ENCODE results near the gene NELFA. TPM values are rescaled to one million over a fixed set of nuclear protein-coding genes. Genes with fewer than 3 reads are reported as not detected.

NELFA gene
- total RNA-seq, 1 experiment from 2014 or later = 38.1 TPM

DNA sequence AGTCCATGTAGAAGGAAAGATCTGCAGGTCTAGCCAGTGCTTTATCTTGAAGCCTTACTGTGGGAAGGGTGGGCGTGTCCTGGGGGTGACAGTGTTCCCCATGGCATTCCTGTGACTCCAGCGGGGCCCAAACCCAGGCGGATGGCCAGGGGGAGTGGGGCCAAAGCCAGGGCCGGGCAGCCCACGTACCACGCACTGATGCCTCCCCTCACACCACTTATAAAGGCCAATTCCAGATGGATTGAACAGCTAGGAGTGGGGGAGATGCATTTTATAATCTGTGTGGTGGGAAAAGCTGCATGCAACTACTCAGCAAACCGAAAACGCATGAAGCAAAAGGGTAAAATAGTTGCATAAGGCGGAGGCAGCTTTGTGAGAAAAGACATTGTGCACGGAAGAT lies 36.4 kb downstream of the NELFA start:
- no peak for DNase-seq (ENCODE audit: low spot score)
- in situ Hi-C loops (cut with HindIII; ENCODE audit: low sequenced_read_pairs) = no loop called here

DNA sequence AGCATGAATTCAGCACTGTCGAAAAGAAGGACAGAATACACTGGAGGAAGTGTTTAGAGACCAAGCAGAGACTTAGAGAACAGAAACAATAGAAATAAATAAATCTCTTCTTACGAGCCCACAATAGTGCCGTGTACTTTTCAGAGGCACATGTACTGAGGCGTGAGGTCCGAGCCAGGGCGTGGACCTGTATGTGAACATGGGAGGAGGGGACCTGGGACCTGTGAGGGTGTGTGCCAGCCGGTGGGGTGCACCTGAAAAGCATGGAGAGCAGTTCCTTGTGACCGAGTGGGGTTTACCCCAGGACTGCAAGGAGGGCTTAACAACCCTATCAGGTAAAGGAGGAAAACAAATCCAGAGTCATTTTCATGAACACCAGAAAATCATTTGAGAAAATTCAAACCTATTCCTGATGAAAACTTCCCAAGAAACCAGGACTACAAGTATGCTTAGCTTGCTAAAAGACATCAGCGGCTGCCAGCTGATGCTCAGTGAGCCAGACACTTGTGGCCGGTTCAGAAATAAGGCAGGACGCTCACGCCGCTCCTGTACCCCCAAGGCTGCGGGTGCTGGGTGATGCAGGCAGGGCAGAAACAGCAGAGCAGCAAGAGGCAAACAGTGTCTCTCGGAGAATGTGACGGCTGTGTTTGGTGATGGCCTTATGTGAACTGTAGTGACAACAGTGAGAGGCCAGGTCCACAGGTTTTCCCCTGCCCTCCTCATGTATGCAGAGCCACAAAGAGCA lies 37.1 kb downstream of the NELFA start:
- no peak for DNase-seq (ENCODE audit: low spot score)
- in situ Hi-C loops (cut with HindIII; ENCODE audit: low sequenced_read_pairs) = no loop called here

GRCh38 chr4:1970926-1971325 lies 37.8 kb downstream of the NELFA start:
- in situ Hi-C loops (cut with HindIII; ENCODE audit: low sequenced_read_pairs) = no loop called here
- DNase-seq (ENCODE audit: low spot score) = no peak

DNA sequence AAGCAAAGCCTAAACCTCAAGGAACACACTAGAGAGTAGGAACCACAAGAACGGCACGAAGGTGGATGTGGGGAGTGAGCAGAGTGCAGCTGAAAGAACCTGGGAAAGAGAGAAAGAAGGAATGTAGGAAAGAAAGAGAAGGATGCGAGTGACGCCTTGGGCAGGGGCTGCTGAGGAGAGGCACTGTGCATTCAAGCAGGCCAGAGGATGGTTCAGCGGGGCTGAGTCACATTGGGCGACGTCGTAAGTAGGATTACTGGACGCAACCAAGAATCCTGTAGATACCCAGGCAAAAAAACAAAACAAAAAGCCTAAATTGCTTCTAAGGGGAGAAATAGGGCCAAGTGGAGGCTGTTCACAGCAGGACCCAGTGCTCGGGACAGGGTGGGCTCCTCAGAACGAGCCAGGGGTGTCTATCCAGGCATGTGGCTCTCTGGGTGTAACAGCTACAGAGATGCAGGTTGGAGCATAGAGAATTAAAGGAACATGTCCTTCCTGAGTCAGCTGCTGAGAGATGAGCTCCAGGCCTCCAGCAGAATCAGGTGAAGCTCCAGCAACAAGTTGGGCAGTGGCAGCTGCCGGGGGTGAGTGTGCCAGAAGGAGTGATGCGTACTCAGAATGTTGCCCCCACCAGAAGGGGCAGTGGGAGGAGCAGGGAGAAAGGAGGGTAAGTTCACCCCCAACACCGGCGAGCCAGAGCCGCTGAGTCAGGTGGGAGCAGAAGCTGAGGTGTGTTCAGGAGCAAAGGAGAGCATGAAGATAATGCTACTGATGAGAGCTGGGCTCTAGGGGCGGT lies 38.6 kb downstream of the NELFA start:
- in situ Hi-C loops (cut with HindIII; ENCODE audit: low sequenced_read_pairs) = no loop called here
- DNase-seq (ENCODE audit: low spot score) = no peak

GRCh38 chr4:1968686-1969295 lies 40.0 kb downstream of the NELFA start:
- DNase-seq (ENCODE audit: low spot score) = no peak
- in situ Hi-C loops (cut with HindIII; ENCODE audit: low sequenced_read_pairs) = no loop called here

DNA sequence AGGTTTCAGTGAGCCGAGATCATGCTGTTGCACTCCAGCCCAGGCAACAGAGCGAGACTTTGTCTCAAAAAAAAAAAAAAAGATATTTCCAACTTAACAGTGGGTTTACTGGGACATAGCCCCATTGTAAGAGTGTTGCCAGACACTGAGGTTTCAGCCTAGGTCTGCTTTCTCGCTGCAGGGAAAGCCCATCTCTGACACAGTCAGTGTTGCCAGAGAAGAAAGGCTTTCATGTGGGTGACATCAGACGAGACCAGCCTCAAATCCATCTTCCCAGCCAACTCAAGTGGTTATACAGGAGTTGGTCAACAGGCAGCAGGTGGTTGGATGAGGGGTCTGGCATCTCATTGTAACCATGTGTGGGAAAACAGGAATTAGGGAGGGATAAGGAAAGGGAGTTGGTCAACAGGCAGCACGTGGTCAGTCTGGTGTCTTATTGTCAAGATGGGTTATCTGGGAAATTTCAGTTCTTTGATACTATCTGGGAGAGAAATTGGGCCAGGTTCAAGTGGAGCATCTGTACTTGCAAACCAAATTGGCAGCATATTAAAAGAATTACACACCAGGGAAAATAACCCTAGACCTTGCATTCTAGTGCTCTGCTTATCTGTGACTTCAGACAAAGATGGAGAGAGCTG lies 41.1 kb downstream of the NELFA start:
- peak; percentile 79 for DNase-seq (ENCODE audit: low spot score)
- in situ Hi-C loops (cut with HindIII; ENCODE audit: low sequenced_read_pairs) = no loop called here

- no peak for DNase-seq (ENCODE audit: low spot score)
- in situ Hi-C loops (cut with HindIII; ENCODE audit: low sequenced_read_pairs) = no loop called here
Observed at GRCh38 chr4:1964971-1965370, 43.8 kb downstream of the NELFA start.

GRCh38 chr4:1964443-1964842 lies 44.3 kb downstream of the NELFA start:
- in situ Hi-C loops (cut with HindIII; ENCODE audit: low sequenced_read_pairs) = no loop called here
- DNase-seq (ENCODE audit: low spot score) = no peak

GRCh38 chr4:1962980-1963379 lies 45.8 kb downstream of the NELFA start:
- no peak for DNase-seq (ENCODE audit: low spot score)
- in situ Hi-C loops (cut with HindIII; ENCODE audit: low sequenced_read_pairs) = no loop called here

DNA sequence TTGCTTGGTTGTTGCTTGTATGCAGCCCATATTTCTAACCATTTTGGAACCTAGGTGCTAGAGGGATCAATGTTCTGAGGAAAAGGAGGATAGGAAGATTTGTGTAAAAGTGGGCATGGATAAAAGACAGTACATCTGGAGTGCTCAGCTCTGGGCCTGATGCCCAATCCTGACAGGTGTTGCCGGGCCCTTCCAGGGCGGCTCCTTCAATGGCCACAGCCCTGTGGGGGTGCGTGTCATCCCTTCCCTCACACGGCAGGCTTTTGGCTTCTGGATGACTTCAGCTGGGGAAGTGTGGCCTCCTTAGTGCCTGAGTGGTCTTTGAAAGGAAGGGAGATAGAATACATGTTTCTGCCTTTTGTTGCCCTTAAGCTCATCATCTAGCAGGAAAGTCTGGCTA lies 47.2 kb downstream of the NELFA start:
- no peak for DNase-seq (ENCODE audit: low spot score)
- in situ Hi-C loops (cut with HindIII; ENCODE audit: low sequenced_read_pairs) = no loop called here

GRCh38 chr4:1961038-1961437 lies 47.7 kb downstream of the NELFA start:
- in situ Hi-C loops (cut with HindIII; ENCODE audit: low sequenced_read_pairs) = no loop called here
- no peak for DNase-seq (ENCODE audit: low spot score)

GRCh38 chr4:1960170-1960825 lies 48.5 kb downstream of the NELFA start:
- peak; percentile 68 for DNase-seq (ENCODE audit: low spot score)
- in situ Hi-C loops (cut with HindIII; ENCODE audit: low sequenced_read_pairs) = no loop called here

GRCh38 chr4:1959104-1959384 lies 49.7 kb downstream of the NELFA start:
- in situ Hi-C loops (cut with HindIII; ENCODE audit: low sequenced_read_pairs) = no loop called here
- DNase-seq (ENCODE audit: low spot score) = peak; percentile 41

- DNase-seq (ENCODE audit: low spot score) = peak; percentile 68
- in situ Hi-C loops (cut with HindIII; ENCODE audit: low sequenced_read_pairs) = no loop called here
Observed at GRCh38 chr4:1958276-1959103, 50.3 kb downstream of the NELFA start.

DNA sequence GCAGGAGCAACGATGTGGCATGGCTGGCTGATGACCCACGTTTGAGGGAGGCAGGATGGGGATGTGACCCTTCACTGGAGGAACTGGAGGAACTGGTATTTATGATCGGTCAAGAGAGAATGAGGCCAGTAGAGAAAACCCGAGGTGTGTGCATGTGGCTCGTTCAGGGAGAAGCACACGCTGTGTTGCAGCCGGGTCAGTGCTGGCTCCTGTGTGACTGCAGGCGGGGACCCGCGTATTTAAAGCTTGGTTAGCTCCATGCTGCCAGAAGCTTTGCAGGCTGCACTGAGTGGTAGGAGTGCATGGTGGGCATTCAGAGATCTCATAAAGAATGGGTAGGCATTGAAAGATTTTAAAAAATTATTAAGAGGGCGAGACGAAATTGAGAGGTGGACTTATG lies 52.1 kb downstream of the NELFA start:
- in situ Hi-C loops (cut with HindIII; ENCODE audit: low sequenced_read_pairs) = no loop called here
- peak; percentile 57 for DNase-seq (ENCODE audit: low spot score)

DNA sequence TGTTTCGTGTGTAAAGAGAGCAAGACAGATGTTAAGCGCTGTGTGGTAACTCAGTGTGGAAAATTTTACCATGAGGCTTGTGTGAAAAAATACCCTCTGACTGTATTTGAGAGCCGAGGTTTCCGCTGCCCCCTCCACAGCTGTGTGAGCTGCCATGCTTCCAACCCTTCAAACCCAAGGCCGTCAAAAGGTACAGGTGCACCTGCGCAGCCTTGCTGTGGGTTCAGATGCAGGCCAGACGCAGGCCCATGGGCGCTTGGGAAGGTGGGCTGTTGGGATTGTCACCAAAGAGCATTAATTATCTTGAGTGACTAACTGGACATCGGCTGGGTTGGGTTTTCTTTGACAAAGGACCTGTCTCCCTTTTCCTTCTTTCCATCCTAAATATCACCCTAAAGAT lies 55.4 kb downstream of the NELFA start:
- DNase-seq (ENCODE audit: low spot score) = no peak
- in situ Hi-C loops (cut with HindIII; ENCODE audit: low sequenced_read_pairs) = no loop called here

- DNase-seq (ENCODE audit: low spot score) = no peak
- in situ Hi-C loops (cut with HindIII; ENCODE audit: low sequenced_read_pairs) = no loop called here
Observed at GRCh38 chr4:1952719-1953118, 56.1 kb downstream of the NELFA start.

GRCh38 chr4:1952058-1952700 lies 56.6 kb downstream of the NELFA start:
- in situ Hi-C loops (cut with HindIII; ENCODE audit: low sequenced_read_pairs) = no loop called here
- peak; percentile 60 for DNase-seq (ENCODE audit: low spot score)
